HepG2 (cell line): ENCODE measurements around the gene CNP. TPM values are rescaled to one million over a fixed set of nuclear protein-coding genes. Genes with fewer than 3 reads are reported as not detected.
A peak's percentile ranks its signal among the peaks of the same experiment; 100 is the strongest.

ENCODE experiments used
- ATAC-seq: fragments of 200-7000 bp; cut with Tn5 transposase; 3 replicates; pipeline ENCODE4 v1.9.1; 2020; ENCODE audit warnings: mild to moderate bottlenecking, moderate library complexity
- BruUV-seq: library from RNA; stranded (reverse); fragments of 400-500 nt; replicated peaks from 2 replicates; lab custom pipeline; 2021; lab: Mats Ljungman, UMichigan
- CTCF ChIA-PET: fragments of 300-600 bp; formaldehyde crosslinking; extraction: SDS; loops from one replicate; lab custom pipeline; 2021; ENCODE audit warnings: low total read pairs, inconsistent platforms, low intra/inter-chr PET ratio; lab: Yijun Ruan, JAX
- POLR2A ChIA-PET: fragments of 350-600 bp; sonication (Branson Sonifier 250); formaldehyde crosslinking; loops from one replicate; lab custom pipeline; 2020; ENCODE audit warnings: antibody characterized with exemption, inconsistent platforms; lab: Yijun Ruan, JAX
- DNase-seq: peaks from one replicate; pipeline ENCODE4 v3.0.0-alpha.2; 2015; ENCODE audit warnings: low spot score
- FAIRE-seq: peaks from 3 replicates; lab custom pipeline; 2011; peaks lifted over from hg19 to GRCh38; lab: Jason Lieb, UNC
- H2AFZ ChIP-seq: one replicate; pipeline ENCODE4 v1.6.1; 2011; ENCODE audit warnings: low read length, inconsistent platforms
- H3K27ac ChIP-seq: fragments of 300-600 bp; 3 replicates; pipeline ENCODE4 v1.8.0; 2011; ENCODE audit warnings: mixed run types, mild to moderate bottlenecking, mixed read lengths, low read length, inconsistent platforms; ENCODE audit not compliant: insufficient read depth; ENCODE audit errors: extremely low read length
- H3K27me3 ChIP-seq, 2 experiments: fragments of 200-600 bp in 1 of 2; 2 replicates in 1 of 2; 3 replicates in 1 of 2; pipeline versions ENCODE4 v1.6.0 to v1.8.0; 2011; ENCODE audit warnings: low read length in 2 of 2, mild to moderate bottlenecking in 2 of 2, moderate library complexity in 2 of 2, inconsistent platforms in 1 of 2; ENCODE audit not compliant: insufficient read depth in 2 of 2, control insufficient read depth in 1 of 2
- H3K36me3 ChIP-seq, 2 experiments: fragments of 200-600 bp in 1 of 2; replicated peaks in 1 of 2; 2 replicates in 1 of 2; 3 replicates in 1 of 2; pipeline versions ENCODE4 v1.5.1 to v1.8.0; 2011; ENCODE audit warnings: low read length in 2 of 2, inconsistent platforms in 1 of 2; ENCODE audit not compliant: insufficient read depth in 2 of 2, control insufficient read depth in 1 of 2
- H3K4me1 ChIP-seq: 2 replicates; pipeline ENCODE4 v1.5.1; 2012; ENCODE audit warnings: low read length, inconsistent platforms; ENCODE audit not compliant: insufficient read depth
- H3K4me2 ChIP-seq: 2 replicates; pipeline ENCODE4 v1.6.0; 2011; ENCODE audit warnings: low read depth, low read length, inconsistent platforms
- H3K4me3 ChIP-seq, 3 experiments: fragments of 200-600 bp in 1 of 3; sonication (generic), shearing (Covaris generic) in 1 of 3; replicated peaks in 1 of 3; 2 replicates each; pipeline ENCODE4 v1.5.1; 2011 to 2016; ENCODE audit warnings: low read length in 3 of 3, inconsistent platforms in 2 of 3, low read depth in 2 of 3, mild to moderate bottlenecking in 2 of 3, control low read depth in 1 of 3, mixed read lengths in 1 of 3; ENCODE audit not compliant: insufficient read depth in 1 of 3
- H3K79me2 ChIP-seq: one replicate; pipeline ENCODE4 v1.6.1; 2011; ENCODE audit warnings: low read length, inconsistent platforms; ENCODE audit not compliant: insufficient read depth
- H3K9ac ChIP-seq: 2 replicates; pipeline ENCODE4 v1.6.0; 2011; ENCODE audit warnings: mild to moderate bottlenecking, low read depth, low read length, inconsistent platforms; ENCODE audit not compliant: insufficient read depth
- H3K9me3 ChIP-seq: 2 replicates; pipeline ENCODE4 v1.5.1; 2012; ENCODE audit warnings: mild to moderate bottlenecking, low read length
- H4K20me1 ChIP-seq: 2 replicates; pipeline ENCODE4 v1.6.0; 2011; ENCODE audit warnings: inconsistent platforms, mild to moderate bottlenecking, low read length, moderate library complexity; ENCODE audit not compliant: insufficient read depth
- JUN ChIP-seq: sonication (generic); formaldehyde crosslinking; IDR thresholded peaks from 2 replicates; pipeline ENCODE4 v1.4.0; 2020; ENCODE audit warnings: mild to moderate bottlenecking, missing genetic modification reagents
- RCOR2 ChIP-seq: IDR thresholded peaks from 2 replicates; pipeline ENCODE4 v1.6.1; 2016; ENCODE audit warnings: missing biosample characterization, missing genetic modification reagents
- ZNF12 ChIP-seq: sonication (generic); formaldehyde crosslinking; IDR thresholded peaks from 2 replicates; pipeline ENCODE4 v1.5.0; 2020; ENCODE audit warnings: missing genetic modification reagents
- ZNF256 ChIP-seq: sonication (generic); formaldehyde crosslinking; conservative IDR thresholded peaks from 2 replicates; pipeline ENCODE4 v1.4.0; 2020; ENCODE audit warnings: missing genetic modification reagents
- WGBS: methylation state at CpG from one replicate; pipeline ENCODE4 v1.1.6; 2017; ENCODE audit warnings: low lambda C conversion rate; 5-methylcytosine and 5-hydroxymethylcytosine counted together
- in situ Hi-C: cut with HindIII; loops from 2 replicates; pipeline ENCODE4 v1.10.0; 2017; ENCODE audit warnings: low pct_unique_long_range_greater_than_20kb; ENCODE audit not compliant: extremely low pct_ligation_motif_present
- intact Hi-C: fragments of 100-400 bp; cut with micrococcal nuclease; formaldehyde crosslinking; loops from one replicate; pipeline ENCODE4 v1.10.0; 2022; ENCODE audit not compliant: unreplicated experiment
- polyA plus RNA-seq, 8 experiments: library from polyadenylated mRNA; depleted of rRNA in 3 of 8; stranded (reverse) in 7 of 8; unstranded in 1 of 8; fragments of >200 nt; fragmentation: Illumina TruSeq in 4 of 8; extraction: Trizol in 4 of 8; gene quantifications; 2 replicates each; pipeline versions ENCODE4 v1.2.1 to v1.2.3, GENCODE V29; 2011 to 2016; ENCODE audit warnings: low read depth in 4 of 8, missing spikeins in 1 of 8, mixed read lengths in 1 of 8; ENCODE audit not compliant: insufficient read depth in 1 of 8
- total RNA-seq, 5 experiments: library from RNA; depleted of rRNA; stranded (reverse); fragments of >200 nt; fragmentation: Illumina TruSeq; extraction: Trizol; gene quantifications; 2 replicates each; pipeline ENCODE4 v1.2.3, GENCODE V29; 2016; ENCODE audit warnings: low read depth in 1 of 5
- TF ChIP-seq, protein P1 (sequence below): sonication (generic); formaldehyde crosslinking; IDR thresholded peaks from 2 replicates; pipeline ENCODE4 v1.4.0; 2020; ENCODE audit warnings: missing genetic modification reagents, borderline replicate concordance
- TF ChIP-seq, protein P2 (sequence below): sonication (generic); formaldehyde crosslinking; IDR thresholded peaks from 2 replicates; pipeline ENCODE4 v1.4.0; 2020; ENCODE audit warnings: mild to moderate bottlenecking, missing genetic modification reagents
- TF ChIP-seq, protein P3 (sequence below): sonication (generic); formaldehyde crosslinking; IDR thresholded peaks from 2 replicates; pipeline ENCODE4 v1.4.0; 2020; ENCODE audit warnings: mild to moderate bottlenecking, missing genetic modification reagents

Gene CNP
- total and polyA plus RNA-seq, 2 of the 13 experiments (the other 11 are each of a cell fraction or from before 2014, with no cell fraction given), result 97.2 to 161 TPM

DNA sequence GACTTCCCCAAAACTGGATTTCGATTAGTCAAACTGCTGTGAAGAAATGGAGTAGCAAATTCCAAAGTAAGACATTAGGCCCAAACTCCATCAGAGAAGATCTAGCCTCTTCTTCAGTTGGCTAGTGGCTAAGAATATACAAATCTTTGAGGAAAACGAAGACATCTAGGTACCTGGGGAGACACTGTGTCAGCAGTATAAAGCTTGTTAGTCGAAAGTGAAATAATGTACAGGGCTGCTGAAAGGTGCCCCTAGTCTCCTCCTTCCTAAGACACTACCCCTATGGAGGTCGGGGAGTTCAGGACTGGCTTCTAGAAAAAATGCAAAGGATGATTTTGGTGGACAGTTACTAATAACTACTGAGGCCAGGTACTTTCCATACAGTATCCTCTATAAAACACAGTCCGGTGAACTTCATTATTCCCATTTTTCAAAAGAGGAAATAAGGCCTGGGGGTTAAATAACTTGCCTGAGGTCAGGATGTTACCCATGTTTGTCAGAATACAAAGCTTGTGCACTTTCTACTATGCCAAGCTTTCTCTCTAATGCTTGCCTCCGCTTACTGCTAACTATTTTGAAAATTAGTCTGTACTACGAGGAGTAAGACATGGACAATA is 35.7 kb downstream of the CNP start (continued):
- TF ChIP-seq, protein P1, sequence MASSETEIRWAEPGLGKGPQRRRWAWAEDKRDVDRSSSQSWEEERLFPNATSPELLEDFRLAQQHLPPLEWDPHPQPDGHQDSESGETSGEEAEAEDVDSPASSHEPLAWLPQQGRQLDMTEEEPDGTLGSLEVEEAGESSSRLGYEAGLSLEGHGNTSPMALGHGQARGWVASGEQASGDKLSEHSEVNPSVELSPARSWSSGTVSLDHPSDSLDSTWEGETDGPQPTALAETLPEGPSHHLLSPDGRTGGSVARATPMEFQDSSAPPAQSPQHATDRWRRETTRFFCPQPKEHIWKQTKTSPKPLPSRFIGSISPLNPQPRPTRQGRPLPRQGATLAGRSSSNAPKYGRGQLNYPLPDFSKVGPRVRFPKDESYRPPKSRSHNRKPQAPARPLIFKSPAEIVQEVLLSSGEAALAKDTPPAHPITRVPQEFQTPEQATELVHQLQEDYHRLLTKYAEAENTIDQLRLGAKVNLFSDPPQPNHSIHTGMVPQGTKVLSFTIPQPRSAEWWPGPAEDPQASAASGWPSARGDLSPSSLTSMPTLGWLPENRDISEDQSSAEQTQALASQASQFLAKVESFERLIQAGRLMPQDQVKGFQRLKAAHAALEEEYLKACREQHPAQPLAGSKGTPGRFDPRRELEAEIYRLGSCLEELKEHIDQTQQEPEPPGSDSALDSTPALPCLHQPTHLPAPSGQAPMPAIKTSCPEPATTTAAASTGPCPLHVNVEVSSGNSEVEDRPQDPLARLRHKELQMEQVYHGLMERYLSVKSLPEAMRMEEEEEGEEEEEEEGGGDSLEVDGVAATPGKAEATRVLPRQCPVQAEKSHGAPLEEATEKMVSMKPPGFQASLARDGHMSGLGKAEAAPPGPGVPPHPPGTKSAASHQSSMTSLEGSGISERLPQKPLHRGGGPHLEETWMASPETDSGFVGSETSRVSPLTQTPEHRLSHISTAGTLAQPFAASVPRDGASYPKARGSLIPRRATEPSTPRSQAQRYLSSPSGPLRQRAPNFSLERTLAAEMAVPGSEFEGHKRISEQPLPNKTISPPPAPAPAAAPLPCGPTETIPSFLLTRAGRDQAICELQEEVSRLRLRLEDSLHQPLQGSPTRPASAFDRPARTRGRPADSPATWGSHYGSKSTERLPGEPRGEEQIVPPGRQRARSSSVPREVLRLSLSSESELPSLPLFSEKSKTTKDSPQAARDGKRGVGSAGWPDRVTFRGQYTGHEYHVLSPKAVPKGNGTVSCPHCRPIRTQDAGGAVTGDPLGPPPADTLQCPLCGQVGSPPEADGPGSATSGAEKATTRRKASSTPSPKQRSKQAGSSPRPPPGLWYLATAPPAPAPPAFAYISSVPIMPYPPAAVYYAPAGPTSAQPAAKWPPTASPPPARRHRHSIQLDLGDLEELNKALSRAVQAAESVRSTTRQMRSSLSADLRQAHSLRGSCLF (CRISPR knock-in tag), result no peak
- TF ChIP-seq, protein P2, sequence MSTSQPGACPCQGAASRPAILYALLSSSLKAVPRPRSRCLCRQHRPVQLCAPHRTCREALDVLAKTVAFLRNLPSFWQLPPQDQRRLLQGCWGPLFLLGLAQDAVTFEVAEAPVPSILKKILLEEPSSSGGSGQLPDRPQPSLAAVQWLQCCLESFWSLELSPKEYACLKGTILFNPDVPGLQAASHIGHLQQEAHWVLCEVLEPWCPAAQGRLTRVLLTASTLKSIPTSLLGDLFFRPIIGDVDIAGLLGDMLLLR, result no peak
- TF ChIP-seq, all 625 proteins: peak for 4

DNA sequence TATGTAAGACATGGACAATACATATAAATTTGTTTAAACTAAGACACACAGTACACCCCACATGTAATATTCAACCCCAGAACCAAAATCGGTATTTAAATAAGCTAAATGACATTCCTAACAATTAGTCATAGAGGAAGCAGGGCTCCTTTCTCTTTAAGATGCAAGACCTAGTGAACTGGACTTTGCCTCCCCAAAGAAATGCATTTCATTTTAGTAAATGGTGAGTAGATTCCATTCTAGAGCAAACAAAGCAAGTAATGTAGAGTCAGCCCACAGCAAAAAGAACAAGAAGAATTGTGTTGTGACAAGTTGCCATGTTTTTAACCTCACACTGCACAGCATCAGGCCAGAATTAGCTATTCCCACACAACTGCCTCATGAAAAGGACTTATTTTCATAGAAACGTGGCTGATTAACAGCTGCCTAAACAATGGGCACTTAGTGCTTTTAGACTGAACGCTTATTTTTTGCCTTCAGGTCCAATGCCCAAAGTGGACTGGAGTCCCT is 36.3 kb downstream of the CNP start:
- in situ Hi-C loops, result no loop called here
- Histone ChIP-seq H2AFZ (no peak overlapping the region), H3K36me3 (peaks cover 16 to 39% of the 10 kb centered on the region in 2 experiments), H3K27me3 (no peaks in the 10 kb centered on the region), H4K20me1 (peaks cover 12% of the 10 kb centered on the region), H3K79me2 (peaks cover 71% of the 10 kb centered on the region), H3K9me3 (no peaks in the 10 kb centered on the region), H3K4me1 (peaks cover 42% of the 10 kb centered on the region), H3K27ac (peak overlapping the region; percentile 77), H3K4me2 (peak overlapping the region; percentile 67), H3K9ac (peak overlapping the region; percentile 50), H3K4me3 (peak overlapping the region in 1 of 3 experiments; percentile 35; a peak in 1 of 6 replicates)
- WGBS, result 21% methylated on average over 3 of the region's 3 CpGs
- FAIRE-seq (peak; percentile 74), DNase-seq (peak; percentile 93), ATAC-seq (peak; percentile 84)
- TSS peak; percentile 11 for BruUV-seq
- ChIA-PET CTCF (no interaction called here), POLR2A (interaction anchor here (0.6 to 9.0 kb wide), 20 partner anchors 10 to 314 kb away, joined by 3 to 183 read pairs (median 5); partner anchors contain the start of genes CNP, DNAJC7, EIF1 and NKIRAS2)
- intact Hi-C loops, result loop anchor here (2.0 kb wide), 1 partner anchor 14 kb away; the partner anchor contains the start of gene DNAJC7
- no peak for TF ChIP-seq ZNF256
- no peak for TF ChIP-seq ZNF12 (CRISPR knock-in tag)
- TF ChIP-seq JUN (CRISPR knock-in tag), result no peak
- TF ChIP-seq RCOR2 (CRISPR knock-in tag), result peak; percentile 64; the same call in 1 of the 2 replicates
- TF ChIP-seq, protein P3, sequence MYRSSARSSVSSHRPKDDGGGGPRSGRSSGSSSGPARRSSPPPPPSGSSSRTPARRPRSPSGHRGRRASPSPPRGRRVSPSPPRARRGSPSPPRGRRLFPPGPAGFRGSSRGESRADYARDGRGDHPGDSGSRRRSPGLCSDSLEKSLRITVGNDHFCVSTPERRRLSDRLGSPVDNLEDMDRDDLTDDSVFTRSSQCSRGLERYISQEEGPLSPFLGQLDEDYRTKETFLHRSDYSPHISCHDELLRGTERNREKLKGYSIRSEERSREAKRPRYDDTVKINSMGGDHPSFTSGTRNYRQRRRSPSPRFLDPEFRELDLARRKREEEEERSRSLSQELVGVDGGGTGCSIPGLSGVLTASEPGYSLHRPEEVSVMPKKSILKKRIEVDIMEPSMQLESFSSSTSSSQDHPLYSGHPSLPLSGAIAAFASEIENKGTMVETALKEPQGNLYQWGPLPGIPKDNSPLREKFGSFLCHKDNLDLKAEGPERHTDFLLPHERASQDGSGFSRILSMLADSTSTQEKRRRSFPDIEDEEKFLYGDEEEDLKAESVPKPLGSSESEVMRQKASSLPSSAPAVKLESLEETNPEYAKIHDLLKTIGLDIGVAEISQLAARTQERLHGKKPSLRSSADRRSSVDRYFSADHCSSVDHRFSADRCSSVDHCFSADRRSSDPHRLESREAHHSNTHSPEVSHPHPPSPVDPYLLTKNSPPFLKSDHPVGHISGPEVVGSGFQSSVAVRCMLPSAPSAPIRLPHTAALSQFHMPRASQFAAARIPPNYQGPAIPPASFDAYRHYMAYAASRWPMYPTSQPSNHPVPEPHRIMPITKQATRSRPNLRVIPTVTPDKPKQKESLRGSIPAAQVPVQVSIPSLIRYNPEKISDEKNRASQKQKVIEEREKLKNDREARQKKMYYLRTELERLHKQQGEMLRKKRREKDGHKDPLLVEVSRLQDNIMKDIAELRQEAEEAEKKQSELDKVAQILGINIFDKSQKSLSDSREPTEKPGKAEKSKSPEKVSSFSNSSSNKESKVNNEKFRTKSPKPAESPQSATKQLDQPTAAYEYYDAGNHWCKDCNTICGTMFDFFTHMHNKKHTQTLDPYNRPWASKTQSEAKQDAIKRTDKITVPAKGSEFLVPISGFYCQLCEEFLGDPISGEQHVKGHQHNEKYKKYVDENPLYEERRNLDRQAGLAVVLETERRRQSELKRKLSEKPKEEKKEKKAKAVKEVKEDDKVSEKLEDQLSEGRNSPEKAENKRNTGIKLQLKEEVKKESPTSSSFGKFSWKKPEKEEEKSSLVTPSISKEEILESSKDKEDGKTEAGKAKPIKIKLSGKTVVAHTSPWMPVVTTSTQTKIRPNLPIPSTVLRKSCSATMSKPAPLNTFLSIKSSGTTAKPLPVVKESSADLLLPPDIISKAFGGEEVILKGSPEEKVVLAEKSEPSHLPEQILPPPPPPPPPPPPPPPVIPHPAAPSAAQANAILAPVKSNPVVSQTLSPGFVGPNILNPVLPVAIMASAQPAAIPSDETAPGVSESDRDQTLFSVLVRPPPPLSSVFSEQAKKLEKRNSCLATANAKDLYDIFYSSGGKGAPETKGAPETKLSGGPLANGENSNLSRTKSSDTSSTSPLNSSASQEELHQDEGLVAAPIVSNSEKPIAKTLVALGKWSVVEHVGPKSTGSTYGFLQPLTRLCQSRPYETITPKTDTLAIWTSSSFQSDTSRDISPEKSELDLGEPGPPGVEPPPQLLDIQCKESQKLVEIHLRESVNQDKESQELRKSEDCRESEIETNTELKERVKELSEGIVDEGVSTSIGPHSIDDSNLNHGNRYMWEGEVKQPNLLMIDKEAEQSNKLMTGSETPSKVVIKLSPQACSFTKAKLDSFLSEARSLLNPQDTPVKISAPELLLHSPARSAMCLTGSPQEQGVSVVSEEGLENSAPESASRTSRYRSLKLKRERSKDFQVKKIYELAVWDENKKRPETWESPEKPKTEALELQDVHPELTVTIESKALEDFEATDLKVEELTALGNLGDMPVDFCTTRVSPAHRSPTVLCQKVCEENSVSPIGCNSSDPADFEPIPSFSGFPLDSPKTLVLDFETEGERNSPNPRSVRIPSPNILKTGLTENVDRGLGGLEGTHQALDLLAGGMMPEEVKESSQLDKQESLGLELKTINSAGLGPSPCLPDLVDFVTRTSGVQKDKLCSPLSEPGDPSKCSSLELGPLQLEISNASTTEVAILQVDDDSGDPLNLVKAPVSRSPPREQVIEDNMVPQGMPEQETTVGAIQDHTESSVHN (CRISPR knock-in tag), result no peak
